ENCODE data around the gene ZNF518B.
A peak's percentile ranks its signal among the peaks of the same experiment; 100 is the strongest.

The ZNF518B gene, protein sequence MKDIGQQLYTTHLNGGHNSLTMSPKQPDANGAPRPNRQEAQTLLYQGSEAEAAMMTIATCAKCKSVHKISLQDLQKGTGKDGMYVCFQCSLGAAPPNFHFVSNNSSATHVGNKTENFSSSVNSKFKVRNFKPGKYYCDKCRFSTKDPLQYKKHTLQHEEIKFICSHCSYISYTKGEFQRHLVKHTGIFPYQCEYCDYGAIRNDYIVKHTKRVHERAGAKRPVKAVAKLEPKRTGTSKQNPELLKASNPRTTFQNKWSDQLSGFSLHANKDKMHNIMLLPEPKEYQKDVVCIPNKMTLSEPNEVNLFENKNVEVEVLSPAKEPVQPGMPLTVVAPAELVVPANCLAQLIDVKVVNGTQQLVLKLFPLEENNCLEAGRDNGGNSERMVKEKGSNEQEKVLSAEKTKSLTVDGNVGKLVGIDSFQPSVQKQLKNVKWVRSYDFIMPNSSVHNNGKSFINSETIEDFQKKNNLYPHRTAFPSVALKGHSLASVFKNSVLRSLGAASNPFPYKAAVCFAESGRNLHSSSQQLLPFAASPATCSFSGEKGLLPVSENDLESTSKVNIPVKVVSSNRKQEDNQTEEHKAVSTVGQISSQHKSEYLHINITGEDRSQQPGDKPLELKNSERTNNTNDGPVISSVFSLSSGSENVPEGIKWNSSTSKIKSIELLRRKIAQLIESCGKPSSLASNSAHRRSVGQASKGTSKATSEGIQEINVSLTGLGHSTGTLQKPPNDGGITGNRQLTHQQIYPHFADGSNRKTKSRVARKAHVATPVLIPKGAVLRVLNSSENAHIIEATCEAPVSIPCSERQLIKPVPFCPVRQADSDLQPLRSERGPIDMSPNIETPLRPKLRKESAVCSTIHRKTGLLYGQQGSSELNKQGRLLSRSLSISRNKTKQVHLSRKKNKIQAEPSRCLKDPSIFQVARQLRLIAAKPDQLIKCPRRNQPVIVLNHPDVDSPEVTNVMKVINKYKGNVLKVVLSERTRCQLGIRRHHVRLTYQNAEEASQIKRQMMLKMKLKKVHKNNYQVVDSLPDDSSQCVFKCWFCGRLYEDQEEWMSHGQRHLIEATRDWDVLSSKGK

GRCh38 chr4:10457255-10457801 lies at the start of gene ZNF518B:
Gene ZNF518B, minus strand, starts transcription at chr4:10457426. Its CDS starts 11,098 bp downstream, at chr4:10446328.
- DNase-seq, result peak; percentile 42 to 46

DNA sequence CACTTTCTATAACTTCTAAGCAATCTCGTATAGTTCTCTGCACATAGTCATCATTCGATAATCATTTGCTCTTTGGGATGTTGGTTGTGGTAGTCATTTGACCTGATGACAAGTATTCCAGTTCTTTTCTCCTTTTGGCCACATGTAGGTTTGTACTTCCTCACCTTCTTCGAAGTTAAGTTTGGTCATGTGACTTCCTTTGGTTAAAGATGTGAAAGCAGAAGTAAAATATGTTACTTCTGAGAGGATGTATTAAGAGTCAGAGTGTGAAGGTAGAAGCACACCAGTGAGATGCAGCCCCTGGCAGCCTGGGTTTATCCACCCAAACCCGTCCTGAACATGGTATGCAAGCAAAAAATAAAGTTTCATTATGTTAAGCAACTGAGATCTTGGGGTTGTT lies 48.9 kb upstream of the ZNF518B start:
- no peak for DNase-seq

GRCh38 chr4:10504570-10505179 lies 47.4 kb upstream of the ZNF518B start:
- no peak for DNase-seq

DNA sequence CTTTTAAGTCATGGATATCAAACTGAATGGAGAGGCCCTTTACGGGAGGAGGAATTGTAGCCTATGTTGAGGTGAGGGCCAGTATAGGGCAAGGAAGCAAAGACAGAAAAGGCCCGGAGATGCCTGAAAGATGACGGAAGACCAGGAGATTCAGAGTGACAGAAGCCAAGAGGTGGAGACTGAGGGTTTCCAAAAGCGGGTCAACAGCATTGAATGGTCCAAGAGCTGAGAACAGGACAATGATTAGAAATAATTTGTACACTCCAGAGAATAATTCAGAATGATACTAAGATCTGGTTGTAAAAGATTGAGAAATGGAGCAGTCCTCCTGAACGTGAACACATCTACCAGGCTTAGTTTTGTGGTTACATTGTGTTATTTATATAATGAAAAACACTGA lies 45.5 kb upstream of the ZNF518B start:
- DNase-seq, result no peak

DNA sequence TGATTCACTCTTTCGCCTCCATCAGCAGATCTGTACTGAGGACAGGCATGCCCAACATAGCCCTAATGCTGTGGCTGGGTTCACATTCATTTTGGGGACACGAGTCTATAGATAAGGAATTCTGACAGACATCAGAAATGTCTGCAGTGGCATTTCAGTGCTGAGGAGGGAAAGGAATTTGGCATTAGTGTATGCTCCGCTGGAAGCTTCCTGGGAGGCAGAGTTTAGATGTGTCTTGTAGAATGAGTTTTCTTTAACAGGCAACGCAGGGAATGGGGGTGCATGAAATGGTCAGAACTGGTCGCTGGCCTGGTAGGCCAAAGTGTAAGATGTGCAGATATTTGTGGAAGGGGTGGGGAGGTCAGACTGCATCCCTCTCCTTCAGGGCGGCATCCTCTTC lies 43.5 kb upstream of the ZNF518B start:
- DNase-seq, result no peak

DNA sequence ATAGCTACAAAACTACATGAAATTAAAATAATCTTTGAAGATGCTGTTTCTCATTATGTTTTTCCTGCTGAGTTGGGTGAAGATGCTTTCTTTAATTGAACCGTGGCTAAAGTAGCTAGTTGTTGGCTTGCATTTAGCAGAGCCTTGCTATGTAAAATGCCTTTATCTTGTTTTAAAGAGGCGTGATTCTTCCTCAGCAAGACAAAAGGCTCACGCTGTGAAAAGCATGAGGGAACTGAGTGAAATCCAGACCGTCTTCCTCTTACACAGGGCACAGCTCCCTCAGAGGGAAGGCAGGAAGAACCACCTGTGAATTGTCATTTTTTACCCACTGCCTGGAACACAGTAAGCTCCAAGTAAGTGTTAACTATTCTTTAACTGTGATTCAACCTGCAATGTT lies 39.0 kb upstream of the ZNF518B start:
- DNase-seq, result no peak

- DNase-seq, result no peak
Measured at GRCh38 chr4:10495651-10496050, 38.4 kb upstream of the ZNF518B start.

DNA sequence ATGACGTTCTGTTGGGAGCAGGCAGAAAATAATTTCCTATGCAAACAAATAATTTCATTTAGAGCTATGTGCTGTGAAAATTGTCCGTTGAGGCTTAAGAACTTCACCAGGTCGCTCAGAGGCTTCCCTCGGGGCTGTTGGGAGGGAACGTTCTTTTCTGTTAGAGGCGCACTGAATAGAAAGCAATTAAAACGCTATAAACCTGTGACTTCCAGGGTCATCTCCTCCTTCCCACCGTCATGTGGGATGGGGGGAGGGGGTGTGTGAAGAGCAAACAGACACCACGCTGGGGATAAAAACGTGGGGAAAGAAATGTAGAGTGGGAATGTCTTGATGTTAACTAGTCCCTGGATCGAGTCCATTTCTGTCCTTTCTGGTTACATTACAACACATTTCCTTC lies 35.2 kb upstream of the ZNF518B start:
- DNase-seq, result no peak

GRCh38 chr4:10491401-10491800 lies 34.2 kb upstream of the ZNF518B start:
- no peak for DNase-seq

DNA sequence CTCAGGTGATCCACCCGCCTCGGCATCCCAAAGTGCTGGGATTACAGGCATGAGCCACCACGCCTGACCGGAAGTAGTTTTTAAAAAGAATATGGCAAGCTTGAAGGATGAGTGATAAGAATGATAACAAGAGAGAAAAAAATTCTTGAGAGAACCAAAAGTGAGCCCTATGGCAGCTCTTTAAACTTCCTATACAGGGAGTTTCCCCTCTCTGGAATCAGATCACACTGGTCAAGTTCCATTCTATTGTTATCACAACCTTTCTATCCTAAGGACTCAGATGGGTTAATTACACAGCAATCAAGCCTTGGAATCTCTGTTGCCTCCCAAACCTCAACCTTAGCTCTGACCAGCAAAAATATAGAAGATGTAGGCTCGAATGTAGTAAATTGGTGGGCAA lies 33.8 kb upstream of the ZNF518B start:
- no peak for DNase-seq

DNA sequence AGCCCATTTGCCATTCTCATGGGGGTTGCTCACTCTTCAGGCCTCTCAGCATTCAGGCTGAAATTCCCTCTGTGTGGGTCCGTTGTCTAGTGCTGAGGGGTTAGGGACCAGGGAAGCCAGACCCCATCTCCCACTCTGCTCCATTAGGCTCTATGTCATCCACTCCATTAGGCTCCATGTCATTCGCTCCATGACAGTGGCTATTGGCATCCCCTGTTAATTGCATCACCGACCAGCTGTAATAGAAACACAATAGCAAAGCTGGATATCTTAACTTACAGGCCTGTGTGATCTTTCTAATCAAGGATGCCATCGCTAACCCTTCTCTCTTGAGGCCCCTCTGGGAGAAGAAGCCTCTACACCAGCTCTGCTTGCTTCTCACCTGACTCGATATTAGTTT lies 25.7 kb upstream of the ZNF518B start:
- no peak for DNase-seq

DNA sequence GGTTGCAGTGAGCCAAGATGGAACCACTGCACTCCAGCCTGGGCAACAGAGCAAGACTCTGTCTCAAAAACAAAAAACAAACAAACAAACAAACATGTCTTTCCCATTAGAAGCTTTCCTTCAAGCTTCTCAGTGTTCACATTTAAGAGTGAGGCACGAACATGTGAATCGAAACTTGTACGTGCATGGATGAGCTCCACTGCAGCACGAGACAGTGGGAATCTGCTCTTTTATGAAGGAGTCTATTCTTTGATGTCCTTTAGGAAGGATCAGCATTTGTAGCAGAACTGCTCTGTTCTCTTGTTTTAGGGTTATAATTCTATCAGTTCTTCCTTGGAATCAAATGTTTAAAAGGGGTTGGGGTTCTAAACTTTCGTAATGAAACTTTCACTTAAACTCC lies 23.4 kb upstream of the ZNF518B start:
- no peak for DNase-seq

DNA sequence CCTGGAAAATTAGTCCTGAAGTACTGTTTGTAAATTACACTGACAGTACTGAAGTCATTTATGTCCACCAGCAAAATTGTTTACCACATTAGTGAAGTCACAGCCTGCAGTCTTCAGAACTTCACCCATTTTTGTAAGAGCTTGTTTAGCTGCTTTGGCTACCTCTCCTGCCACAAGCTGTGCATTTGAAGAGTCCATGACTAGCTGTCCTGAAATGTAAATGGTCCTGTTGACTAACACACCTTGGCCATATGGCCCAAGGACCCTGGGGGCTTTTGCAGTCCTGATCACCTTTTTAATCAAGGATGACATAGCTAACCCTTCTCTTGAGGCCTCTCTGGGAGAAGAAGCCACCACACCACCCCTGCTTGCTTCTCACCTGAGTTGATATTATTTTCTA lies 21.4 kb upstream of the ZNF518B start:
- no peak for DNase-seq

GRCh38 chr4:10470505-10470904 lies 13.3 kb upstream of the ZNF518B start:
- no peak for DNase-seq

GRCh38 chr4:10466161-10466560 lies 8.9 kb upstream of the ZNF518B start:
- no peak for DNase-seq

DNA sequence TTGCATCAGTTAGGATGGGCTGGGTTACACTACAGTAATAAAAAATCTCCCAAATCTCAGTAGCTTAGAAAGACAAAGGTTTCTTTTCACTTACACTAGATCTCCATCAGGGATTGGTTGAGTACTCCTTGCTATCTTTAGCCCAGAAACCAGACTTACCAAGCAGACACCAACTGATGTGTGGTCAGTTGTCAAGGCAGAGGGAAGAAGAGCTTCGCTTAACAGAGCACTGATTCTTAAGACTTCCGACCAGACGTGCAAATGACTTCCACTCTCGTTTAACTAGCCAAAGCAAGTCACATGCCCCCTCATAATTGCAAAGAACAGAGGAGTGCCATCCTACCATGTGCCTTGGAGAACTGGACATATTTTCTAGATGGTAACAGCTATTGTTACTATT lies 5.7 kb upstream of the ZNF518B start:
- no peak for DNase-seq

GRCh38 chr4:10461850-10462400 lies 4.7 kb upstream of the ZNF518B start:
- DNase-seq, result no peak

DNA sequence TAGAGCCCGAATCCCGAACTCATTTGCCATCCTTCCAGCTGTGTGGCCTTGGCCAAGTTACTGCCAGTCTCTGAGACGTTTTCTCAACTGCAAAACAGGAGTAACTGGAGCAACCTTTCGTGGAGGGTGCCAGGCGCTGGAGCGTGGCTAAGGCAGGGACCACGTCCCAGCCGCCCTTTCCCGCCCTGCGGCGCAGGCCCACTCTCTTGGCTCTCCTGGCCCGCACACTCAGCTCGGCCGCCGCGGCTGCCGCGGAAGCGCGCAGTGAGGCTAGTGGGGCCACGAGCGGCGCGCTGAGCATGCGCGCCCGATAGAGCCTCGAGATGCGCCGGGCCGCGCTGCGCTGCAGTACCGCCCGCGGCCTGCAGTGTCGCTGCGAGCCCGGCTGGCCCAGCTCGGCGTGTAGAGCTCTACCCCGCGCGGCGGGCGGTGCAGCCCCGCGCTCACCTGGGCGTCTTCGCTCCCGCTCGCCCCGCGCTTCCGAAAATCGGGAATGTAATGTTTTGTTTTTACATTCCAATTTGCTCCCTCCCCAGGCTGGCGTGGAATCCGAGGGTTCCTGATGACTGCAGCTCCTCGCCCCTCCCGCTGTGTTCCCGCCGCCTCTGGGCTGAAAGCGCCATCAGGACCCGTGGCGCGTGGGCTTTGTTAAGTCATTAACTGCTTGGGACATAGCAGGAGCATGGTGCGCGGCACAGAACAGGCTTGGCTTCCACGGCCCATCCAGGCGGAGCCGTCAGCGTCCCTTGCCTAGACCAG lies 4.0 kb upstream of the ZNF518B start:
- no peak for DNase-seq

DNA sequence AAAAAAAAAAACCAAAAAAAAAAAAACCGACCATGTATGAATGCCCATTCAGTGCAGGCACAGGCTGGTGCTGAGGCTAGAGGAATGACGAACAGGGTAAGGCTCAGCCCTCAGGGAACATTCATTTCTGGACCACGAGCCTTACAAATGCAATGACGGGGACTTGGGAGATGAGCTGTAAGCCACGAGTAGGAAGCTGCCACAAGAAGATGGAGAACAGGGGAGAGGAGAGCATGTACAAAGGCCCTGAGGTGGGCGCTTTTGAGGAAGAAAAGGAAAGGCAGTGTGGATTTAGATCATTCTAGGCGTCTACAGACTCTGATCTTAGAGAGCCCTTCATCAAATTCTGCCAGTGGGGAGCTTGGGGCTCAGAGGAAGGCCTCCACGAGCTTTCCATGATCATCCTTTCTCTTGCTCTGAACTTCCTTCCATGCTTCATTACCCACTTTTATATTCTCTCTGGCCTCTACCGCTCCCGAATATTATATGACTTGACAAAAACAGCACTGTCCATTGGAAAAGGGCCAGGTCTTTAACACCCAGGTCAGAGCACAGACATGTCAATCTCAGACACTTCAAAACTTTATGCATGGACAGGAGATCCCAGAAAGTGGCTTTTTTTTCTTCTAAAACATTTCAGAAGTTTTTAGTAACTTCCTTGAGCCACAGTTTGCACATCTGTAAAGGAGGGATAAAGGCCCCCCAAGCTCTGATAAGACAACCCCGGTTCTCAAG lies 3.3 kb upstream of the ZNF518B start:
- no peak for DNase-seq

GRCh38 chr4:10459305-10459704 lies 2.1 kb upstream of the ZNF518B start:
- DNase-seq, result no peak

GRCh38 chr4:10458177-10458576 lies 951 bp upstream of the ZNF518B start:
- DNase-seq, result no peak

All from NCI-H187 (cell line).